Measurements from ENCODE around the gene TMEM184B. TPM values are rescaled to one million over a fixed set of nuclear protein-coding genes. Genes with fewer than 3 reads are reported as not detected.
A peak's percentile ranks its signal among the peaks of the same experiment; 100 is the strongest.
"Not testable (repeated sequence)": the region's sequence is repeated elsewhere in the genome, so short reads cannot be mapped to it uniquely, and the experiment has no call there.

The TMEM184B gene
- total RNA-seq, 1 experiment from 2014 or later = 46.9 TPM

DNA sequence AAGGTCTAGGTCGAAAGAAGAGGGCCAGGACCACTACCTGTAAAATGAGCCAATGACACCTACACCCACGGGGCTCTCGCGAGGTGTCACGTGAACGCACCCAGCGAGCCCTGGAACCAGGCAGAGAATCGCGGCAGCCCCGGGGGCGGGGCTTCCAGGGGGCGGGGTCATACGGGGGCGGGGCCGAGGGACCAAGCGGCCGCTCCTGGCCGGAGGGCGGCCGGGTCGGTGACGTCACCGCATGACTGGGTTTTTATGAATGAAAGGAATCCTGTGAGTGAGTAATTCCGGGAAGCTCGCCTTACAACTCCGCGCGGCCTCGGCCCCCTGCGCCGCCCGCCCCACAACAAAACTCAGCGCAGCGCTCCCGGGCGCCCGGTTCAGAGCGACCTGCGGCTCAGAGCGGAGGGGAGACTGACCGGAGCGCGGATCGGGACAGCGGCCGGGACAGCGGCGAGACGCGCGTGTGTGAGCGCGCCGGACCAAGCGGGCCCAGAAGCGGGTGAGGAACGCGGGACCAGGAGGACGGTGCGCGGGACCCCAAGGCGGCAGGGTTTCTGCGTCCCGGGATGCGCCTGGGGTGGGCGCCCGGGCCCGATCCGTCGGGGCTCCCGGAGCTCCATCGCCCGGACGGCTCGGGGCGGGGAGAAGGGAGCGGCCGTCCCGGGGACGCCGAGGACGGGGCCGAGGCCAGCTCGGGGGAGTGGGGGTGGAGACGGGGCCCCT, 70.9 kb downstream of the TMEM184B start, which contains the start of gene MAFF:
Gene MAFF, plus strand, starts transcription at position 284 of the 726 bp plus-strand sequence. CDS start 11,860 bp downstream, outside the sequence.
- DNase-seq (ENCODE audit: low read depth) = peak; percentile 89
- in situ Hi-C loops (cut with HindIII; ENCODE audit: low pct_unique_long_range_greater_than_20kb, low sequenced_read_pairs) = no loop called here

DNA sequence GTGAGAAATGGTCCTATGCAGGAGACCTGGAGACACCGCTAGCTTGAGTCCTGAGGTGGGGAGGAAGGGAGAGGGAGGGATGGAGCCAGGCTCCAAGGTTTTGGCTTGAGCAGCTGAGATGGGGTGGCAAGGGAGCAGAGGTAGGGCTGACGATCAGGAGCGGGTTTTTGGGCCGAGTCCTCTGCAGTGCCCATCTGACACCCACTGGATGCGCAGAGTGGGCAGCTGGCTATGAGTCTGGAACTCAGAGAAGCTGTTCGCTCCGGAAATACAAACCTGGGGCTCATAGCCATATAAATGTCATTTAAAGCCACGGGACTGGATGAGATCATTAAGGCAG, 71.5 kb downstream of the TMEM184B start:
- in situ Hi-C loops (cut with HindIII; ENCODE audit: low pct_unique_long_range_greater_than_20kb, low sequenced_read_pairs) = no loop called here

DNA sequence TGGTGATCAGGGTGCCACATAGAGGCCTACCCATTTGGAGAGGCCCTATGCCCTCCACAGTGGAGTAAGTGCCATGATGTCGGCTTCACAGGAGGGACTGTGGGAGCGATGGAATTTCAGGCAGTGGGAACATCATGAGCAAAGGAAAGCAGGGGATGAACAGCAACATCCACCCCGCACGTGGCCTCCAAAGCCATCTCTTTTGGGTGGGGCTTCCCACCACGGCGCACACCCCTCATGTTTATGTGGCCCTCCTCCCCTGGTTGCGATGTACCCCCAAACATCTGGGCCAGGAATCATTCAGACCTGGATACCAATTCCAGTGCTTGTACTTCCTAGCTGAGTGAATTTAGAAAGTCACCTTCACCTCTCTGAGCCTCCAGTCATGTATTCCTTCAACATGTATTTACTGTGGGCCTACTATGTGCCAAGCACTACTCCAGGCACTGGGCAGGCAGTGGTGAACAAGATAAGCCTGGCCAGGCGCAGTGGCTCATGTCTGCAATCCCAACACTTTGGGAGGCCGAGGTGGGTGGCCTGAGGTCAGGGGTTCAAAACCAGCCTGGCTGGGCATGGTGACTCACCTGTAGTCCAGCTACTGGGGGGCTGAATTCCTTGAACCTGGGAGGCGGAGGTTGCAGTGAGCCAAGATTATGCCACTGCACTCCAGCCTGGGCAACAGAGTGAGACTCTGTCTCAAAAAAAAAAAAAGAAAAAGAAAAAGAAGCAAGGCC, 72.8 kb downstream of the TMEM184B start:
- DNase-seq (ENCODE audit: low read depth) = no peak
- in situ Hi-C loops (cut with HindIII; ENCODE audit: low pct_unique_long_range_greater_than_20kb, low sequenced_read_pairs) = no loop called here

More for the DNA sequence above, 71.5 kb downstream of the TMEM184B start:
- DNase-seq (ENCODE audit: low read depth) = no peak

DNA sequence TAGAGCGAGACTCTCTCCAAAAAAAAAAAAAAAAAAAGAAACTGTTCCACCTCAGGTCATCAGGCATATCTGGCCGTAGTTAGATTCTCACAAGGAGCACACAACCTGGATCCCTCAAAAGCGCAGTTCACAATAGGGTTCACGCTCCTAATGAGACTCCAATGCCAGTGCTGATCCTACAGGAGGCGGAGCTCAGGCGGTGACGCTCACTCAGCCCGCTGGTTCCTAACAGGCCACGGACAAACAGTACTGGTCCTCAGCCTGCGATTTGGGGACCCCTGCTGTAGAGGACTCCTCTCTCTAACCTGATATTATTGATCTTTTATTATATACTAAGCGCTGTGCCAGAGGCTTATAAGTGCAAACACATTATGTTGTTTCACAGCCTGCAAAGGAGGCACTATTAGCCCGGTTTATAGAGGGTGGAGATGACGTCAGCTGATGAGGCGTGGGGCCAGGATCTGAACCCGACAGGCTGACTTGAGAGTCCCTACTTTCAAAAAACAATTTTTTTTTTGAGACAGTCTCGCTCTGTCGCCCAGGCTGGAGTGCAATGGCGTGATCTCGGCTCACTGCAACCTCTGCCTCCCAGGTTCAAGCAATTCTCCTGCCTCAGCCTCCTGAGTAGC, 75.9 kb downstream of the TMEM184B start:
- in situ Hi-C loops (cut with HindIII; ENCODE audit: low pct_unique_long_range_greater_than_20kb, low sequenced_read_pairs) = no loop called here

DNA sequence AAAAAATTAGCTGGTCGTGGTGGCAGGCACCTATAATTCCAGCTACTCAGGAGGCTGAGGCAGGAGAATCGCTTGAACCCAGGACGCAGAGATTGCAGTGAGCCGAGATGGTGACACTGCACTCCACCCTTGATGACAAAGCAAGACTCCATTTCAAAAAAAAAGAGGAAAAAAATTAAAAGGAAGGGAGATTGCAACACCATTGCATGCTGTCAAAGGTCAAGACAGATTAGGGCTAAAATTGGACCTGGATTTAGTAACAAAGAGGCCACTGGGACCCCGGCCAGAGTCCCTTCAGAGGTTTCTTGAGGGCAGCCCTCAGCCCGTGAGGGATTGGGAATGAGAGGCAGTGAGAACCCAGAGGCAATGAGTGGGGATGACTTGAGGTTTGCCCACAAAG, 79.2 kb downstream of the TMEM184B start:
- in situ Hi-C loops (cut with HindIII; ENCODE audit: low pct_unique_long_range_greater_than_20kb, low sequenced_read_pairs) = no loop called here
- no peak for DNase-seq (ENCODE audit: low read depth)

More for the DNA sequence above, 75.9 kb downstream of the TMEM184B start:
- DNase-seq (ENCODE audit: low read depth) = no peak

DNA sequence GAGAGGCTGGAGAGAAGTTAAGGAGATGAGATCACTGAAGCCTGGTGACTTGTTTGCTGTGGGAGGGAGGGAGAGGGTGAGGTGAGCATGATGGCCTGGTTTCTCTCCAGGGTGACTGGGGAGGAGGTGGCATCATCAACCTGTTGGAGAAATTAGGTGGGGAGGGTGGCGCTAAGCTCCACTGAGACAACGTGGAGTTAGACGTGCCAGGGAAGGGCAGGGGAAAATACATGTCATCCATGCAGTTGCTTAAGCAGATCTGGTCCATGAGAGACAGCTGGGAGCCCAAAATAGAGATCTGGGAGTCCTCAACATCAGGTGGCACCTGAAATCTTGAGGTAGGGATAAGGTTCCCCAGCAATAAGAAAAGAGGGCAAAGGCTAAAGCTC, 80.3 kb downstream of the TMEM184B start:
- in situ Hi-C loops (cut with HindIII; ENCODE audit: low pct_unique_long_range_greater_than_20kb, low sequenced_read_pairs) = no loop called here
- no peak for DNase-seq (ENCODE audit: low read depth)

DNA sequence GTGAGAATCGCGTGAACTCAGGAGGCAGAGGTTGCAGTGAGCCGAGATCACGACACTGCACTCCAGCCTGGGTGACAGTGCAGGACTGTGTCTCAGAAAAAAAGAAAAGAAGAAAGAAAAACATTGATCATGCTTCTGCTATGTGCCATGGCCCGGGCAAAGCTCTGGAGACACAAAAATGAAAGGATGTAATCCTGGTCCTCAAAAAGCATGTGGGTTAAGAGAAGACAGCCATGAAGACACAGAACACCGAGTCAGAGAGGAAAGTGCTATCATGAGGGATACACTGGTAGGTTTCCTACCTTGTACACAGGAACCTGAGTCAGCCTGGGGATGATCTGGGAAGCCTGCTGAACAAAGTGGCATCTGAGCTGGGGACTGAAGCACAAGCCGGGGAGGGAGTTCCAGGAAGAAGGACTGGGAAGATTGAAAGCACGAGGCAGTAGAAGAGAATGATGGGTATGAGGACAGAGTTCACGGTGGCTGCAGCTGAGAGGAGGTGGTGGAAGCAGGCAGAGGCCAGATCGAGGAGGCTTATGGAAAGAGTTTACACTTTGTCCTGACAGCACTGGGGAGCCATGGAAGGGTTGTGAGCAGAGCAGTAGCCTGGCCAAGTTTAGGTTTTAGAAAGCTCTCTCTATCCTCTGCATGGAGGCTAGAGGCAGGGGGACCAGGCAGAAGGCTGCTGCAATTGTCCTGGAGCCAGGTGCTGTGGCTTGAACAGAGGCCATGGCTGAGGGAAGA, 80.9 kb downstream of the TMEM184B start:
- no peak for DNase-seq (ENCODE audit: low read depth)
- in situ Hi-C loops (cut with HindIII; ENCODE audit: low pct_unique_long_range_greater_than_20kb, low sequenced_read_pairs) = no loop called here

DNA sequence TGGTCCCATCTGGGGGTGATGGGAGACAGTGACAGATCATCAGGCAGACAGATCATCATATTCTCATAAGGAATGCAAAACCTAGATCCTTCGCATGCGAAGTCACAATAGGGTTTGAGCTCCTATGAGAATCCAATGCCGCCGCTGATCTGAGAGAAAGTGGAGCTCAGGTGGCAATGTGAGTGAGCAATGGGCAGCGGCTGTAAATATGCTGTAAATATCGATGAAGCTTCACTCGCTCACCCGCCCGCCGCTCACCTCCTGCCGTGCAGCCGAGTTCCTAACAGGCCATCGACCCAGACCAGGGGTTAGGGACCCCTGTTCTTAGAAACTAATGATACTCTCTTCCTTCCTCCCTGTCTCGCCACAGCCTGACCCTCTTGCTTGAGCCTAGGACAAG, 81.8 kb downstream of the TMEM184B start:
- in situ Hi-C loops (cut with HindIII; ENCODE audit: low pct_unique_long_range_greater_than_20kb, low sequenced_read_pairs) = no loop called here
- DNase-seq (ENCODE audit: low read depth) = no peak

DNA sequence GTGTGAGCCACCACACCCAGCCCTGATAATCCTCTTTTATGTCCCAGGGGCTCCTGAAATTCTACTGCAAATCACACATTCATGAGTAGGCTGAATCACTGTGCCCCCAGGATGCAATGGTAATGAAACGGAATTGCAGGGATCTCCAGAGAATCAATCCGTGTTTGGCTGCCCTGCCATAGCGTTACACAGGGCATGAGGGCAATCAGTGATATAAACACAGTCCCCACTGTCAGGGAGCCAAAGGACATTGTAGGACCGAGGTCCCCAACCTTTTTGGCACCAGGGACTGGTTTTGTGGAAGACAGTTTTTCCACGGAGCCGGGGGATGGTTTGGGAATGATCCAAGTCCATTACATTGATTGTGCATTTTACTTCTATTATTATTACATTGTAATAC, 82.2 kb downstream of the TMEM184B start:
- no peak for DNase-seq (ENCODE audit: low read depth)
- in situ Hi-C loops (cut with HindIII; ENCODE audit: low pct_unique_long_range_greater_than_20kb, low sequenced_read_pairs) = no loop called here

DNA sequence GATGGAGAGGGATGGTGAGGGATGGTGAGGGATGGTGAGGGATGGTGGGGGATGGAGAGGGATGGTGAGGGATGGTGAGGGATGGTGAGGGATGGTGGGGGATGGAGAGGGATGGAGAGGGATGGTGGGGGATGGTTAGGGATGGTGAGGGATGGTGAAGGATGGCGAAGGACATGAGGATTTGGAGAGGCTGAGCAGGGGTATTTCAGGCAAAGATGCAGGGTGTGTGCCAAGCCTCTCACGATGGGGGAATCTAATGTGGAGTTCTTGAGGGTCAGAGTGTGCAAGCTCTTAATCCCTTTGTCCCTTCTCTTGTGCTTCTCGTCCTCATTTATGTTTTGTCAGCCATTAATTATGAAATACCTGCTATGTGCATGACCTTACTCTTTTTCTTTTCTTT, 83.7 kb downstream of the TMEM184B start:
- DNase-seq (ENCODE audit: low read depth) = no peak
- in situ Hi-C loops (cut with HindIII; ENCODE audit: low pct_unique_long_range_greater_than_20kb, low sequenced_read_pairs) = no loop called here

DNA sequence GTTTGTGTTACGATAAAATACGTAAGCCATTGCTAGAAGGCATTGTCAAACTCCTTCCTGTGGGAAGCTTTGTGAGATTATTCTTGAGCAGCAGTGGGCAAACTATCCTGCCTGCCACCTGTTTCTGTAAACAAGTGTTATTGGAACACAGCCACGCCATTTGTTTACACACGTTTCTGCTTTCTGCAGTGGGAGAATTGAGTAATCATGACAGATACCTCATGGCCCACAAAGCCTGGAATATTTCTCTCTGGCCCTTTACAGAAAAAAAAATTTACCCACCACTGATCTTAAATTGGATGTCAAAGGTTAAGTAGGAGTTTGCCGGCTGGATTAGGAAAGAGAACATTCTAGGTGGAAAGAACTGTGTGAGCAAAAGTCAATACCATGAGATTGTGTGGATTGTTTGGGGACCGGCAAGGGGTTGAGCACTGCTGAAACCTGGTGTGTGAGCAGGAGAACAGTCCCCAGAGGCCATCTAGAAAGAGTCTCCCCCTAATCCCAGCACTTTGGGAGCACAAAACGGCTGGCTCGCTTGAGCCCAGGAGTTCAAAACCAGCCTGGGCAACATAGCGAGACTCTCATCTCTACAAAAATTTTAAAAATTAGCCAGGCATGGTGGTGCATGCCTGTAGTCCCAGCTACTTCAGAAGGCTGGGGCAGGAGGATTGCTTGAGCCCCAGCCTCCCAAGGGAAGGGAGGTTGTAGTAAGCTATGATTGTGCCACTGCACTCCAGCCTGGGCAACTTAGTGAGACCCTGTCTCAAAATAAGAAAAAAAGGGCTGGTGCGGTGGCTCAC, 85.2 kb downstream of the TMEM184B start:
- DNase-seq (ENCODE audit: low read depth) = no peak
- in situ Hi-C loops (cut with HindIII; ENCODE audit: low pct_unique_long_range_greater_than_20kb, low sequenced_read_pairs) = no loop called here

DNA sequence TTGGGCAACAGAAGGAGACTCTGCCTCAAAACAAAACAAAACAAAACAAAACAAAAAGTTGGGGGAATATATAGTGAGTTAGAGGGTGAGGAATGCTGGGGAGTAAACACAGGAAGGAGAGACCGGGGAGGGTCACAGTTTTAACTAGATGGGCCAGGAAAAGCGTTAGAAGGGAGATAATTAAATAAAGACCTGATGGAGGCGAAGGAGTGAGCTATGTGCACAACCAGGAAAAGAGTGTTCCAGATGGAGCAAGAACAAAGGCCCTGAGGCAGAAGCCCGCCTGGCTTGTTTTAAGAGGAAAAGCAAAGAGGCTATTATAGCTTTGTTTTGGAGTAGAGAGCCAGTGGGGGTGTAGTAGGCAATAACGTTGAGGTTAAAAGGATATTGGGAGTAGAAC, 86.4 kb downstream of the TMEM184B start:
- no peak for DNase-seq (ENCODE audit: low read depth)
- in situ Hi-C loops (cut with HindIII; ENCODE audit: low pct_unique_long_range_greater_than_20kb, low sequenced_read_pairs) = no loop called here

DNA sequence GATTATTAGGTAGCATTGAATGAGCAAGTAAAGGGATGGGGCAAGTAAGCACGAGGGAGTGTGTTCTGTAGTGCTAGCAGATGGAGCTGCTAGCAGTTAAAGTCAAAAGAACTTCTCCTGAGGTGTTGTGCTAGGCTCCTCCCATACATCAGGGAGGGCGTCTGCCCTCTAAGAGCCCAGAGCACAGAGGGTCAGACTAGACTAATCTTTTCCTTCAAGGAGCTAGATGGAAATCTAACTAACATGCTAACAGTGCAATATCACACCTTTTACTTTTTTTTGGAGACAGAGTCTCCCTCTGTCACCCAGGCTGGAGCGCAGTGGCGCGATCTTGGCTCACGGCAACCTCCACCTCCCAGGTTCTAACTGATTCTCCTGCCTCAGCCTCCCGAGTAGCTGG, 88.0 kb downstream of the TMEM184B start:
- no peak for DNase-seq (ENCODE audit: low read depth)

DNA sequence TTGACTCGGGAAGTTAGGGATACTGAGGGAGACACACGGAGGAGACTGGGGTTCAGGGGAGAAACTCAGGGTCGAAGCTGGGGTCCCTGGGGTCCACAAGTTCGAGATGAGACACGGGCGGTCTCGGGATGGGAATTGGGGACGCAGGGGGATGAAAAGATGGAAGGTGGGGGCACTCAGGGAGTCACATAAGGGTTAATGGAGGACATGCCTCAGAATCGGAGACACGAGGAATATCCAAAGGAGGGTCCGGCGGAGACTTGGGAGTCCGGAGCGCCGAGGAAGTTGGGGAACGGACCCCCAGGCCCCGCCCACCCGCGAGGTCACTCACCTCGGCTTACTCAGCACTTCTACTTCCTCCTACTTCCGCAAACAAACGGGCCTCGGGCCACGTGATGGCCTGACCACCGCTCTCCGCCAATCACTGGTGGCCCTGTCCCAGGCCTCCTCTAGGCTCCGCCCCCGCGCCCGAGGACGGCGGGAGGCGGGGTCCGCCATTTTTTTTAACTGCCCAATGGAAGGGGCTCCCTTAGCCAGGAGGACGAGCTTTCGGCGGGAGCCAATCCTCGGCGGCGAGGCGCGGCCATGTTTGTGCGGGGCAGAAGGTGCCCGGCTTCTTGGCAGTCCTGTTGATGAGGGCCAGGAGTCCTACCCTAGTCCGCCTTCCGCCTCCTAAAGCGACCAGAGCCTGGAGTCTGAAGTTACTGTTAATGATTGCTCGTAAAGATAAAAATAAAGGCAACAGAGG, 91.2 kb downstream of the TMEM184B start, which contains the start of gene PLA2G6:
Gene PLA2G6, minus strand, starts transcription at position 378 of the 748 bp plus-strand sequence. CDS start 12,404 bp downstream, outside the sequence.
- in situ Hi-C loops (cut with HindIII; ENCODE audit: low pct_unique_long_range_greater_than_20kb, low sequenced_read_pairs) = no loop called here
- peak; percentile 100 for DNase-seq (ENCODE audit: low read depth)

More for the DNA sequence above, 88.0 kb downstream of the TMEM184B start:
- in situ Hi-C loops (cut with HindIII; ENCODE audit: low pct_unique_long_range_greater_than_20kb, low sequenced_read_pairs) = no loop called here

DNA sequence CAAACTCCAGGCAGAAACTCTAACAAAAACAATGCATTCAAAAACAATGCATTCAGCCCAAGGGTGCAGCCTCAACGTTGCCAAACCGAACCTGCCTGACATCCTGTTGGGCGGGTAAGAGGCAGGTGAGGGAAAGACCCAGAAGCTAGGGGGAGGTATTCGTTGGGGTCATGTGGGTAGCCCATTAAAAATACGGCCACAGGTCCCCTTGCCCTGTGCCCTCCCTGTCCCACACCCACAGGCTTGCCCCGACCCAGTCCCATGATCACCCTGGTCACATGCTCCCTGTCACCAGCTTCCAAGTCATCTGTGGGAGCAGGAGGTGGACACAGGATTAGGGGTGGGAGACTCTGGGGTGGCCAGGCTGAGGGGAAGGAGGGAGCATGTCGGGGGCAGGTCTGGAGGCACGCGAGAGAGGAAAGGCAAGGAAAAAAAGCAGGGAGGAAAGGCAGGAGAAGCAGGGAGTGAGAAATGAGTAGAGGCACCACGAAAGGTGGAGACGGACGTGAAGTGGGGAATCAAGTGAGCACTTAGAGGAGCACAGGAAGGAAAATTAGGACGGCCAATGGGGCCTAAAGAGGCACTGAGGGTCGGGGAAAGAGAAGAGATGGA, 91.9 kb downstream of the TMEM184B start:
- in situ Hi-C loops (cut with HindIII; ENCODE audit: low pct_unique_long_range_greater_than_20kb, low sequenced_read_pairs) = no loop called here
- DNase-seq (ENCODE audit: low read depth) = peak; percentile 49

DNA sequence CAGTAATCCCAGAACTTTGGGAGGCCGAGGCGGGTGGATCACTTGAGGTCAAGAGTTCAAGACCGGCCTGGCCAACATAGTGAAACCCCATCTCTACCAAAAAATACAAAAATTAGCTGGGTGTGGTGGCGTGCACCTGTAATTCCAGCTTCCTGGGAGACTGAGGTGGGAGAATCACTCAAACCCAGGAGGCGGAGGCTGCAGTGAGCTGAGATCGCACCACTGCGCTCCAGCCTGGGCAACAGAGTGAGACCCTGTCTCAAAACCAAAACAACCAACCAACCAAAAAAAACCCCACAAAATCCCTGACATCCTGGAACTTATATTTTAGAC, 94.2 kb downstream of the TMEM184B start:
- in situ Hi-C loops (cut with HindIII; ENCODE audit: low pct_unique_long_range_greater_than_20kb, low sequenced_read_pairs); DNase-seq (ENCODE audit: low read depth): not testable (repeated sequence)
